GM12864 (cell line): ENCODE measurements around the gene FBXO3.

ENCODE experiments used
- DNase-seq: peaks from one replicate; pipeline ENCODE4 v3.0.0-alpha.2; 2011; ENCODE audit warnings: low read depth
- H3K4me3 ChIP-seq: 2 replicates; pipeline ENCODE4 v1.5.1; 2011; ENCODE audit warnings: mild to moderate bottlenecking, low read depth, low read length, control low read depth
- TF ChIP-seq, protein P1 (sequence below): IDR thresholded peaks from 2 replicates; pipeline ENCODE4 v1.5.1; 2011; ENCODE audit warnings: low read depth, mild to moderate bottlenecking, moderate library complexity, low read length, control low read depth, inconsistent platforms; ENCODE audit errors: missing control alignments

The FBXO3 gene

DNA sequence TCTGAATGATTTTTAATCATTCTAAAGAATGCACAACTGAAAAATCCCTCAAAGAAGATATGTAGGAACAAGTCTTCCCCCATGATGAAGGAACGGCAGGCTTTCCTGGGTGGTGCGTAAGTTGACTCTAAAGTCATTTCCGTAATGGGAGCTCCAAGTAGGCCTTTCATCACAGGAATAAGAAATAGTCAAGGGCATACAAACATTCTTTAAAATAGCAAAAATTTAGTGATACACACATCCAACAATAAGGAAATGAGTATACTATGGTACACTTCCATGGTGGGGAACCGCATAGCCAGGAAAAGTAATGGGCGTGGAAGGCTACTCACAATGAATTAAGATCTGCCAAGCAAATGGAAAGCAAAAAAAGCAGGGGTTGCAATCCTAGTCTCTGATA lies 48.8 kb downstream of the FBXO3 start:
- TF ChIP-seq, protein P1, sequence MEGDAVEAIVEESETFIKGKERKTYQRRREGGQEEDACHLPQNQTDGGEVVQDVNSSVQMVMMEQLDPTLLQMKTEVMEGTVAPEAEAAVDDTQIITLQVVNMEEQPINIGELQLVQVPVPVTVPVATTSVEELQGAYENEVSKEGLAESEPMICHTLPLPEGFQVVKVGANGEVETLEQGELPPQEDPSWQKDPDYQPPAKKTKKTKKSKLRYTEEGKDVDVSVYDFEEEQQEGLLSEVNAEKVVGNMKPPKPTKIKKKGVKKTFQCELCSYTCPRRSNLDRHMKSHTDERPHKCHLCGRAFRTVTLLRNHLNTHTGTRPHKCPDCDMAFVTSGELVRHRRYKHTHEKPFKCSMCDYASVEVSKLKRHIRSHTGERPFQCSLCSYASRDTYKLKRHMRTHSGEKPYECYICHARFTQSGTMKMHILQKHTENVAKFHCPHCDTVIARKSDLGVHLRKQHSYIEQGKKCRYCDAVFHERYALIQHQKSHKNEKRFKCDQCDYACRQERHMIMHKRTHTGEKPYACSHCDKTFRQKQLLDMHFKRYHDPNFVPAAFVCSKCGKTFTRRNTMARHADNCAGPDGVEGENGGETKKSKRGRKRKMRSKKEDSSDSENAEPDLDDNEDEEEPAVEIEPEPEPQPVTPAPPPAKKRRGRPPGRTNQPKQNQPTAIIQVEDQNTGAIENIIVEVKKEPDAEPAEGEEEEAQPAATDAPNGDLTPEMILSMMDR: no peak
- H3K4me3 ChIP-seq: no peak overlapping the region
- no peak for DNase-seq

DNA sequence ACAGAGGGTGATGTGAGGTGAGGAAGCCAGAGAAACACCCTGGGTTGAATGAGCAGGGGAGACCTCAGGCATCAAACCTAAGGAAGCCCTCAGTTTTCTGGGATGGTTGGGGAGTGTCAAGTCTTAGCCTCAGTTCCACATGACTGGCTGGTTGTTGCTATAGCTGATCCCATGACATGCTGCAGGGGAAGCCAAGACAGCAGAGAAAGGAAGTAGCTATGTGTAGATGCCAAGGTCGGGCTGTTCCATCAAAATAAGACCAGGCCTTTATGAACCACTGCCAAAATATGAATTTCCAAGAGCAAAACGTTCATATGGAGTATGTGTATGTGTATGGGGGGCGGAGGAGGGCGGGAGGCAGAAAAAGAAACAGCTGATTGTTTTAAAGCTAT lies 49.7 kb downstream of the FBXO3 start:
- DNase-seq: no peak

DNA sequence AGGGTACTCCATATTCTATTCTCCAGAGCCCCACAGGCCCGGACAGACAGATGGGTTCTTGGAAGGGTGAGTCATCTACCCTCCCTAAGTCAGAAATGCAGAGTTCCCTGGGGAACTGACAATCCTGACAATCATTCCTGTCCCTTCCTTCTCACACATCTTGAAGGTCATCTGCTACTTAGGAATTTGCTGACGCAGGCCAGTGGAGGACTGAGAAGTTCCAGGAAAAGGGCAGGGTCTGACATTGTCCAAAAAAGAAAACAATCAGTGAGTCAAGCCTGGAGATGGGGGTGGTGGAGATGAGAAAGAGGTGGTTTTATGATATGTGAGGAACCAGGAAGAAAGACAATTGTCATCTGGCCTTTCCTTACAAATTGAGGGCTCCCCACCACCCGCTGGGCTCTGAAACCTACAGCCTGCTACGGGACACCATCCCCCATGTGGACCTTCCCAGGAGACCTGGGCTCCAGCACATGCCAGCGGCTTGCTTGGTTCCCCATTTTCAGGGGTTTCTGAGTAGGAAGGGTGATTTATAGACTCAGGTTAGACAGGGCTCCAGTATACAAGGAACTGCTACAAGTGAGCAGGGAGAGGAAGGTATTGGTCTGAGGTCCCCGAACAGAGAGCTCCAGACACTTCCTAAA lies 51.0 kb downstream of the FBXO3 start:
- TF ChIP-seq, protein P1: no peak
- no peak overlapping the region for H3K4me3 ChIP-seq
- DNase-seq: no peak

More for the DNA sequence above, 49.7 kb downstream of the FBXO3 start:
- TF ChIP-seq, protein P1: no peak
- H3K4me3 ChIP-seq: no peak overlapping the region

DNA sequence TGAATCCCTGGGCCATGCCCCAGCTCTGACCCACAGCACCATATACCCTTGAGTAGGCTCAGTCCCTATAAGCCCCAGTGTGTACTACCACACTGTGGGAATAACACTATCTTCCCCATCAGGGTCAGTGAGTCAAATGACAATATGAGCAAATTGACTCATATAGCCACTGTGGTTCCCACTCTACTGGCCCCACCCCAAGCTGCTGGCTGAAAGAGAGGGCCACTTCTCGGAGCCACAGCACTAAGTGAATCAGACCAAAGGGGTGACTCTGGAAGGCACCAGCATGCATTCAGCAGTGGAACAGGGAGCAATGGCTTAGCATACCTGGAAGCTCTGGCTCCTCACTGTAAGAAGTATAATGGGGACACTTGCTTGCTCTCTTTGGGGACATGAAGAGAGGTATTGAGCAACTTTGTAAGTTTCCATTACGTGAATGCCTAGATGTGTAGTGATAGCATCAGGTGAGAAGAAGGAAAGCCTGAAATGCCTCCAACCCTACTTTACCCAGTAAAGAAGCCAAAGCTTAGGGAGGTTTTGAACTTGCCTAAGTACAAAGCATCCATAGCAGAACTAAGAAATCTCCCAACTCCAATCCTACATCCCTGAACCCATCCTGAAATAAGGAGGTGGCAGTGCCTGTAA lies 51.6 kb downstream of the FBXO3 start:
- TF ChIP-seq, protein P1: no peak
- DNase-seq: no peak
- no peak overlapping the region for H3K4me3 ChIP-seq

DNA sequence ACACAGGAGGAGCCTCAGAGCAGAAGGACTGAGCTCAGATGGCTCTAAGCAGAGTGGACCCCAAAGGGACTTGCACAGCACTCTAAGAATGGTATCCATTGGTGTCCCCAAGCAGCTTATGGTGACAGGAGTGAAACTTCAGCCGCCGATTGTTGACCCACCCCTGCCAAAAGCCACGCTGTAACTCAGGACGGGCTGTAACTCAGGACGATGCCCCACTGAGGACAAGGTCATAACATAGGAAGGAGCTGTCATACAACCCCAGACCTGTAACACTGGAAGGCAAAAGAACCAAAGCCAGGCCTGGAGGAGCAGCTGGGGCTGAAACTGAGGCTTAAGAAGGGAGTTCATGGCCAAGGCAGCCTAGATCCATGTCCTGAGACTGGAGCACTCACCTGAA lies 52.3 kb downstream of the FBXO3 start:
- TF ChIP-seq, protein P1: no peak
- no peak overlapping the region for H3K4me3 ChIP-seq
- DNase-seq: no peak

DNA sequence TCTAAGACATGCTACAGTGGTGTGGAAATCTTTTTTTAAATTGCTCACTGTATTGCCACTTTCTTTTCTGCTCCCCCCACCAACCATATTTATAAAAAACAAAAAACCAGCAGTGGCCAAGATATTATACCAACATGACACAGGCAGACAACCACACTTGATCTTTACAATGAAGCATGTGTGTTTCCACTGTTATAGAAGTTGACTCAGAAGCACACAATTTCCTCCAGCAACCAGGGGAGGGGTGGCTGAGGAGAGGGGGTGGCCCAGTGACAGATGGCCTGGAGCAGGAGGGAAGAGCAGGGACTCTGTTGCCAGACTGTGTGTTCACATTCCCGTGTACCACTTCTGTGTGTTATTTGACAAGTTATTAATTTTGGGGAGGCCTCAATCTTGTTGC lies 52.9 kb downstream of the FBXO3 start:
- H3K4me3 ChIP-seq: no peak overlapping the region
- TF ChIP-seq, protein P1: no peak
- no peak for DNase-seq

DNA sequence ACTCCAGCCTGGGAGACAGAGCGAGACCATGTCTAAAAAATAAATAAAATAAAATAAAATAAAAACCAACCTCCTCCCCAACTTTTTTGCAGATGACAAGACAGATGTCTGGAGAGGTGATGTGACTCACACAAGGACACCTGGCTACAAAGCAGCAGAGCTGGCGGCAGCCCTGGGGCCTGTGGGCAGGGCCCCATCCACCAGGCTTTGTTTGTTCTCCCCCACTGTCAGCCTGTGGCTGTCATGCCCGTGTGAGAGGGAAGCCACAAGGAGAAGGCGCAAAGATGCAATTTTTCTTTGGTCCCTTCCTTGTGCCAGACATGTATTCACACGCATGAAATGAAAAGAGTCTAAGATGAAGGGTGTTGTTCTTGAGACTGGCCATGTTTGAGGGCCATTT lies 54.7 kb downstream of the FBXO3 start:
- TF ChIP-seq, protein P1: no peak
- DNase-seq: no peak
- no peak overlapping the region for H3K4me3 ChIP-seq
